Jurkat, Clone E6-1 (cell line): ENCODE results near the gene FGD5.
"Not testable (repeated sequence)": the region's sequence is repeated elsewhere in the genome, so short reads cannot be mapped to it uniquely, and the experiment has no call there.

Experiments
- DNase-seq: peaks from one replicate; pipeline ENCODE4 v3.0.0-alpha.2; 2011; ENCODE audit warnings: low read depth, low spot score
- H3K4me3 ChIP-seq: 2 replicates; pipeline ENCODE4 v1.5.1; 2011; ENCODE audit warnings: mild to moderate bottlenecking, low read length, control low read depth, moderate library complexity

Gene FGD5

GRCh38 chr3:14886101-14886500, 67.3 kb downstream of the FGD5 start:
- DNase-seq = peak; percentile 57
- H3K4me3 ChIP-seq = peak overlapping the region; percentile 4

DNA sequence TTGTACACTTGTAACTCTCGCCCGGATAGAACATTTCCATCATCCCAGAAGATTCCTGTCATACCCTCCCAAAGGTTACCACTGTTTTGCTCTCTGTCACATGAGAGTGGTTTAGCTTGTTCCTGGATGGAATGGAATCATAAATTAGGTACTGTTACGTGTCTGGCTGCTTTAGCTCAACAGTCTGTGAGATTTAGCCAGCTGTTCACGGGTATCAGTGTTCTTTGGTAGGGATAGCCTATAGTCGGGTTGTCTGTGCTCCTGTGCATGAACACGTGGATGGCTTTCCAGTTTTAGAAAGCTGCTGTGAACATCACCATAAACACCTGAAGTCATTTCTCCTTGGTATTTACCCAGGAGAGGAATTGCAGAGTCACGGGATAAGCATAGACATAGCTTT, 70.4 kb downstream of the FGD5 start:
- DNase-seq = no peak
- no peak overlapping the region for H3K4me3 ChIP-seq

DNA sequence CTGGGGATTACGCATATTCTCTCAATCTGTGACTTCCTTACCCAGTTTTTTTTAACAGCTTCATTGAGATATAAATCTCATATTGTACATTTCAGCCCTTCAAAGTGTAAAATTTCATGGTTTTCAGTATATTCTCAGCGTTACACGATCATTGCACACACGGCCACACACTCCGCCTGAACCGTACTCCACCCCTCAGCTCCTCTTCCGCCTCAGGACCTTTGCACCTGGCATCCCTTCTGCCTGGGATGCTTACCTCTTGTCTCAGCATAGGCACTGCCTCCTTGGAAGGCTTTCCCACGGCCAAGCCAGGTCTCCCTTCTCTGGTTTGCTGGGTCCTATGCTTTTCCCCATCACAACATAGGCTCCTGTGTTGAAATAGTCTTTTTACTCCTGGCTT, 71.2 kb downstream of the FGD5 start:
- no peak for DNase-seq
- peak overlapping the region; percentile 31 for H3K4me3 ChIP-seq

GRCh38 chr3:14890476-14890875, 71.7 kb downstream of the FGD5 start:
- peak overlapping the region; percentile 31 for H3K4me3 ChIP-seq
- peak; percentile 59 for DNase-seq

GRCh38 chr3:14891135-14892132, 72.7 kb downstream of the FGD5 start:
- DNase-seq = no peak
- peak overlapping the region; percentile 31 for H3K4me3 ChIP-seq

- no peak for DNase-seq
- no peak overlapping the region for H3K4me3 ChIP-seq
Observed at GRCh38 chr3:14892226-14892625, 73.5 kb downstream of the FGD5 start.

DNA sequence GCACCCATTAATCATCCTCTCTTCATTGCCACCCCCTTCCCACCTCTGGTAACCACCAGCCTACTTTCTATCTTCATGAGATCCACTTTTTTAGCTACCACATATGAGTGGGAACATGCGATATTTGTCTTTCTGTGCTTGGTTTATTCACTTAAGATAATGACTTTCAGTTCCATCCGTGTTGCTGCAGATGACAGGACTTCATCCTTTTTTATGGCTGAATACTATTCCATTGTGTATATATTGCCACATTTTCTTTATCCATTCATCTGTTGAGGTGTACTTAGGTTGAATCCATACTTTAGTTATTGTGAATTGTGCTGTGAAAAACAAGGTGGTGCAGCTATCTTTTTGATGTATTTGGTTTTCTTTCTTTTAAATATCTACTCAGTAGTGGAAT, 75.3 kb downstream of the FGD5 start:
- H3K4me3 ChIP-seq = no peak overlapping the region
- no peak for DNase-seq

DNA sequence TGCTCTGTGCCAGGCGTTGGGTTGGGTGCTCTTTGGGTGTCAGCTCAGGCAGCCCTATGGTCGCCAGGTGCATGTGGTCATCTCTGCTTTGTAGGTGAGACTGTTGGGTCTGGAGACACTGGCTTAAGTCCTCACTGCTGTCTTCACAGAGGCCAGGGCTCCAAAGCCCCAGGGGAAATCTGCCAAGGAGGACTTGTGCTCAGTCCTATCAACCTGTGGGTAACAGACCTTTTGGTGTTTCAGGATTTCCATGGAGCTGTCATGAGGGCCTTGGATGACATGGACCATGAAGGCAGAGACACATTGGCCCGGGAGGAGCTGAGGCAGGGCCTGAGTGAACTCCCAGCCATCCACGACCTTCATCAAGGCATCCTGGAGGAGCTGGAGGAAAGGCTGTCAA, 78.5 kb downstream of the FGD5 start:
- DNase-seq = no peak
- H3K4me3 ChIP-seq = no peak overlapping the region

DNA sequence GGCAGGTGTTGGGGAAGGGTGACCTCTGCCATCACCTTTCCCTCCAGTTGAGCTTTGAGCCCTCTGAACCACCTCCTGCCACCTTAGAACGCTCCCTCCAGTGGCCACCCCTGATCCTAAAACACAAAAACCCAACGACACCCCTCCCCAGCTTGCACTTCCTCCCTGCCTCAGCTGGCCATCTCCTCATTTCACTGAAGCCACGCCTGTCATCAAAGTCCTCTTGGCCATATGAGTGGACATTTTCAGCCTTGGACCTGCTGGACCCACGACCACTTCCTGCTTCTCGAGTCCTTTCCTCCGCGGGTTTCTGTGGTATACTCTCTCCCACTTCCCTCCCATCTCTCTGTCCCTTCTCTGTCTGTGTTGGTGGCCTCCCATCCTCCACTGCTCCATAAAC, 80.2 kb downstream of the FGD5 start:
- H3K4me3 ChIP-seq = no peak overlapping the region
- no peak for DNase-seq

DNA sequence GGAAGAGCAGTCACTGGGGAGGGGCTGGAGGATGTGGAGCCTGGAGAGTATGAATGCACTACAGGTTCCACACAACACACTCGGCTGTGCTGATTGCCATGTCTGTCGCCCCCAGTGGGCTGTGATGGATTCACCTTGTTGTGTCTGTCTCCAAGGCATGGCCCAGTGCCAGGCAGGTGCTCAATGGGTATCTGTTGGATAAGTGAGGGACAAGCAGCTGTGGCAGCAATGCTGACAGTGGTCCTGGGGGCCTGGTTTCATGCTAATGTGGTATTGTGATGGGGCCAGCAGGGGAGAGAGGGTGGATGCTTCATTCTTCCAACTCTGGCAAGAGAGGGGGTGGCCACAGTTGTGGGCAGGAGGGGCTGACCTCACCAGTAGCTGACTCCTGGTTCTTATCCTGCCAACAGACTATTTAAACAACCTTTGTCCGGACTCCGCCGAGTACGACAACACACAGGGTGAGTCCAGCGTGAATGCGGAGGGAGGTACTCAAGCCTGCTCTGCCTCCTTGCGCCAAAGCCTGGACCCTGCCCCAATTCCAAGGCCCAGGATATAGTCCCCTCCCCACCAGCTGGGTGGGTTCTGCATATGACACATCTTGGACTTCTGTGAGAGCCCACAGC, 81.3 kb downstream of the FGD5 start:
- DNase-seq = no peak
- no peak overlapping the region for H3K4me3 ChIP-seq

GRCh38 chr3:14900881-14901873, 82.4 kb downstream of the FGD5 start:
- DNase-seq = no peak
- H3K4me3 ChIP-seq = no peak overlapping the region

- no peak overlapping the region for H3K4me3 ChIP-seq
- no peak for DNase-seq
Observed at GRCh38 chr3:14902719-14903118, 84.0 kb downstream of the FGD5 start.

- DNase-seq, H3K4me3 ChIP-seq: not testable (repeated sequence)
Observed at GRCh38 chr3:14903501-14903900, 84.7 kb downstream of the FGD5 start.

DNA sequence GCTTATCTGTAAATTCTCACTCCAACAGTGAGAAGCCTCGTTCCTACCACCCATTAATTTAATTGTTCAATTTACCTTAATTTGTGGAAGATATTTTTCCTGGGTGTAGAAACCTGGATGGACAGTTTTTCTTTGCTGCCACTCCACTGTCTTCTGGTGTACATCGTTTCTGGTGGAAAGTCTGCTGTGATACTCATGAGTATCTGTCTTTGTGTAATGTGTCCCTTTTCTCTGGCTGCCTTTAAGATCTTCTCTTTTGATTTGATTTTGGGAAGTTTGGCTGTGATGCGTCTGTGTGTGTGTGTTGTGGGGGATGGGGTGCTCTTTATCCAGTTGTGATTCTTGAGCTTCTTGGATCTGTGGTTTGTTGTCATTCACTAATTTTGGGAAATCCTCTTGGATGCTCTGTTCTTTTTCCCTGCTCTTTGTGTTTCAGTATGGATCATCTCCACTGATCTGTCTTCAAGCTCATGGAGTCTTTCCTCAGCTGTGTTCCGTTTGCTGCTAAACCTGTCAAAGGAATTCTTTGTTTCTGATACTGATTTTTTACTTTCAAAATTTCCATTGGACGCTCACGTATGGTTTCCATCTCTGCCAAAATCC, 86.4 kb downstream of the FGD5 start:
- no peak for DNase-seq
- no peak overlapping the region for H3K4me3 ChIP-seq

DNA sequence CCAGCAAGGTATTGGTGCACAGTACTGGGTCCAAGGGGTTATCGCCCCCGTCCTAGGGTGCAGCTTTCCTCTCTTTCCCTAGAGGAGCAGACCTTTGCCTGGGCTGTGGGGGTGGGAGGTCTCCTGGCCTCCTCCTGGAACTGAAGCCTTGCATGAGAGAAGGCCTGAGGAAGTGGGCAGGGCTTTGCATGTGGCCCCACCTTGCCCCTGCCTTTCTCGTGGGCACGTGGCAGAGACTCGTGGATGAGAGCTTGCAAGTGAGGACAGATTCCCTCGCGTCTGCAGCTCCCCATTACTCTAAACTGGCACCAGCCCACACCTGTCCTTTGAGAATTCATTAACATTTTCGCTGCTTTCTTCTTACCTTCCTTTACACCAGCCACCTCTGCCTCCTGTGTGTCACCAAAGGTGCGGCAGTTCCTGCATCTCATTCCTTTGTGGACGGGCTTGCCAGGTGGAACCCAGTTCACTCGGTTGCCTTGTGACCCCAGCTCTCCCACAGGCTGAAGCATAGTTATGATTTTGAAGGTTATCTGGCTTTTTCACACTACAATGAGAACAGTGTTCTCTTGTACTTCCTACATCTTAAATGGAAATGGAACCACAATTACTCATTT, 87.7 kb downstream of the FGD5 start:
- DNase-seq = no peak

GRCh38 chr3:14907043-14907966, 88.5 kb downstream of the FGD5 start:
- no peak overlapping the region for H3K4me3 ChIP-seq
- DNase-seq = no peak

More for the DNA sequence above, 87.7 kb downstream of the FGD5 start:
- H3K4me3 ChIP-seq = no peak overlapping the region

GRCh38 chr3:14909250-14909649, 90.5 kb downstream of the FGD5 start:
- no peak overlapping the region for H3K4me3 ChIP-seq
- DNase-seq = no peak

- no peak for DNase-seq
- no peak overlapping the region for H3K4me3 ChIP-seq
Observed at GRCh38 chr3:14911651-14912050, 92.9 kb downstream of the FGD5 start.
